CD4-positive, alpha-beta T cell treated with Interleukin-6 for 4 hours (primary cell): ENCODE results near the gene BRIP1.
"Not testable (repeated sequence)": the region's sequence is repeated elsewhere in the genome, so short reads cannot be mapped to it uniquely, and the experiment has no call there.

Experiments used
- DNase-seq: peaks from one replicate; pipeline ENCODE4 v3.0.0-alpha.2; 2020; ENCODE audit warnings: mixed read lengths

The BRIP1 gene

GRCh38 chr17:61755078-61755477, 108.2 kb downstream of the BRIP1 start:
- DNase-seq: no peak

DNA sequence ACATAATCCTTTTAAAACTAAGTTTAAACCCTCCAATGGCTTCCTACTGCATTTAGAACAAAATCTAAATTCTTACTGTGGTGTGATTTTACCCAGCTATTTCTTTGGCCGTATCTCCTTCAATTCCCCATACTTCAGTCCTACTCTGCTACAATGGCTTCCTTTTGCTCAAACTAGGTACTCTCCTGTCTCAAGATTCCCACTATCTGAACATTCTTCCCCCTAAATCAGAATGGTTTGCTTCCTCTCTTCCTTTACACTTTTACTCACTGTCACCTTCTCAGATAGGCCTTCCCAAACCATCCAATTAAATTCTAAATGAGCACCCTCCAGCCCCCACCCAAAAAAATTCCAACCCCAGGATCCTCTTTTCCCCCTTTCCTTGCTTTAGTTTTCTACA, 109.2 kb downstream of the BRIP1 start:
- DNase-seq: no peak

DNA sequence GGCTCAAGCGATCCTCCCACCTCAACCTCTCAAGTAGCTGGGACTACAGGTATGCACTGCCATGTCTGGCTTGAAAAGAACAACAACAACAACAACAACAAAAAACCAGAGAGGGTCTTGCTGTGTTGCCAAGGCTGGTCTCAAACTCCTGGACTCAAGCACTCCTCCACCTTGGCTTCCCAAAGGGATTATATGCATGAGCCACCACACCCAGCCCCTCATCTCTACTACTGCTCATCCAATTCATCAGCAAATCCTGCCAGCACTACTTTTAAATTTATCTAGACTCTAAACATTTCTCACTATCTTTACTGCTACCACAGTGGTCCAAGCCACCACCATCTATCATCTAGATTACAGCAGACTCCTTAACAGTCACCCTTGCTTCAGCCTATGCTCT, 109.6 kb downstream of the BRIP1 start:
- no peak for DNase-seq

DNA sequence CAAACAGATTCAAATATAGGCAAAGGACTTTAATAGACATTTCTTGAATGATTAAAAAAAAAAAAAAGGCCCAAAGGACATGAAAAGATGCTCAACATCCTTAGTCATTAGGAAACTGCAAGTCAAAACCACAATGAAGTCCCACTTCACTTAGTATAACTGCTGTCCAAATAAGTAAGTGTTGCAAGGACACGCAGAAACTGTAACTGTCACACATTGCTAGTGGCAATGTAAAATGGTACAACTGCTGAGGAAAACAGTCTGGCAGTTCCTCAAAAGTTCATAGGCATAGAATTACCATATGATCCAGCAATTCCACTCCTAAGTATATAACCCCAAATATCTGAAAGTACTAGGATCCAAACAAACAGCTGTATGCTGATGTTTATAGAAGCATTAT, 112.7 kb downstream of the BRIP1 start:
- DNase-seq: no peak

DNA sequence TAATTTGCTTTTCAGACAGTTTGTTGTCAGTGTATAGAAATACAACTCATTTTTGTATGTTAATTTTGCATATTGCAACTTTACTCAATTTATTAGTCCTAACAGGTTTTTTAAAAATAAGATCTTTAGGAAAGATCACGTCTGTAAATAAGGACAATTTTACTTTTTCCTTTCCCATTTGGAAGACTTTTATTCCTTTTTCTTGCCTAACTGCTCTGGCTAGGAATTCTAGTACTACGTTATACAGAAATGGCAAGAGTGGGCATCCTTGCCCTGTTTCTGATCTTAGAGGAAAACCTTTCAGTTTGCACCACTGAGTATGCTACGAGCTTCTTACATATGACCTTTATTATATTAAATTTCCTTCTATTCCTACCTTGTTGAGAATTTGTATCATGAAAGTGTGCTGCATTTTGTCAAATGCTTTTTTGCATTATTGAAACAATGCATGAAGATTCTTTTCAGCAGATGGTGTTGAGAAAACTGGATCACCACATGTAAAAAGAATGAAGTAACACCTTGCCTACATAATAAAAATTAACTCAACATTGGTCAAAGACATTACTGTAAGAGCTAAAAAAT, 113.4 kb downstream of the BRIP1 start:
- no peak for DNase-seq

DNA sequence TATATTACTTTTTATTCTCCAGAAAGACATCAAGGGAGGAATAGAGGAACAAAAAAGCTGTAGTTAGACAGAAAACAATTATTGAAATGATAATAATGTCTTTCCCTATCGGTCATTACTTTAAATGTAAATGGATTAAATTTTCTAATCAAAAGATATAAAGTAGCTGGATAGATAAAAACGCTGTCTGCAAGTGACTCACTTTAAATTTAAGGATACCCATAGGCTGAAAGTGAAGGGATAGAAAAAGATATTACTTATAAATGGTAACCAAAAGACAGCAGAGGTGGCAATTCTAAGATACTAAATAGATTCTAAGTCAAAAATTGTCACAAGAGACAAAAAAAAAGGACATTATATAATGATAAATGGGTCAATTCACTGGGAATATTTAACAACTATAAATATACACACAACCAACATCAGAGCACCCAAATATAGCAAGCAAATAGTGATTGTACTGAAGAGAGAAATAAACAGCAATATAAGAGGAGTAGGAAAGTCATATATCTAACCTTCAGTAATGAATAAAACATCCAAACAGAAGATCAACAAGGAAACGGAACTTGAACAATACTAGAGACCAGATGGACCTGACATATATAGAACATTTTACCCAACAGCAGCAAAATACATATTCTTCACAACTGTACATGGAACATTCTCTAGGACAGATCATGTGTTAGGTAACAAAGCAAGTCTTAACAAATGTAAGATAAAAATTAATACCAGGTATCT, 116.9 kb downstream of the BRIP1 start:
- no peak for DNase-seq

DNA sequence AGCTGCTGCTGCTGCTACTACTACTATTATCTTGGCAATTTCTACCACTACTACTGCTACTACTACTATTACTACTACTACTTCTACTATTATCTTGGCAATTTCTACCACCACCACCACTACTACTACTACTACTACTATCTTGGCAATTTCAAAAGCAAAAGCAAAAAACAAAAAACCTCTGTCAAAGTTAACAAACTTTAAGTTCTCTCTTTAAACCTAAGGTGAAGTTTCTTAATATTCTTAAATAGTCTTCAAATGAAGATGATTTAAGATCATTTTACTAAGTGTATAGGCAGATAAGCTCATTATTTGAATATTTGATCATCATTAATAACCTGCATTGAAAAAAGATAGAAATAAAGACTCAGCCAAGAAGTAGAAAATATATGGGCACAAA, 118.5 kb downstream of the BRIP1 start:
- DNase-seq: no peak

DNA sequence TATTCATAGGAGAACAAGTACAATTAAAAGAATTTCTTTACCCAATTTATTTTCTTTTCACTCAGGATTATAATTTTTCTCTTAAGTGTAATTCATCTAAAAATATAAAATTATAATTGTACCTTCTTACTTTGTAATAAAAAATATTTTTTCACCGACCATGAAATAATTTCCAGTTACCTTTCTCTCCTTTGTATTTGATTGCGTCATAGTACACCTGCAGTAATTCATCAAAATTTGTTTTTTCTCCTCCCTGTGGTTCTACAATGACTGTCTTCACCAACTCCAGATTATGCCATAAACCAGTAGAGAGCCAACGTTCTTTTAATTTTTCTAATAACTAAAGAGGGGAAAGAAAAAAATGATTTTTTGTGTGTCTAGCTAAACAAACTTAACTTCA, 119.1 kb downstream of the BRIP1 start:
- DNase-seq: no peak

GRCh38 chr17:61743766-61744165, 119.6 kb downstream of the BRIP1 start:
- no peak for DNase-seq

DNA sequence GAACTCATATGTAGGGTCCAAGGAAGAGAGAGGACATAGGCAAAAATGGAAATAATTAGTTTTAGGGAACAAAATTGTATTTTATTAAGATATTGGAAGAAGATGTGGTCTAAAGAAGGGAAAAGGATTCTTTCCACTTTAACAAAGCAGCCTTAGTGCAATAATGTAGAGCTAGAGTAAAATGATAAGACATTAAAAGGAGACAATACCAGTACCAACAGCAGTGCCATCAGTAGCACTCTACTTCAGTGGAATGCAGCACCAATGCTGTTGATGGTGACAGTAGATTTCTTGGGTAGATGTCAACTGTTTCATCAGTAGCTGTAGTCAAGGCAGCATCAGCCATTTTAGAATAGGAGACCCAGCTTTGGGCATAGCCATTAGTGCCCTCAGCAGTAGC, 124.3 kb downstream of the BRIP1 start:
- DNase-seq: no peak

DNA sequence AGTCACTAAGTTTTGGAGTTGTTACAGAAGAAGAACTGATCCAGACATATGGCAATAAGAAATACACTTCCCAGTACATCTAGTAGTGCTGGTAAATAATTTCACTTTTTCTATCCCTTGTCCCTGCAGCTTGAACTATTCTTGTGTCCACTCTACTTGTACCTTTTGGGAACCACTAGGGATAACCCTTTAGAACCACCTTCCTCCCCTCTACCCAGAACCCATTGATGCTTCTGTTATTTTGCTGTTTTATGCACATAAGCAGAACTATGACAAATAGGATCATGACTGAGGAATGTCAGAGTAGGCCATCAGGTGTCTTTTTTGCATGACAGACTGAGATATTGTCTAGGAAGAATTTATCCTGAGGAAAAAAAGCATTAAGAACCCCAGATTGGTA, 125.1 kb downstream of the BRIP1 start:
- DNase-seq: no peak

DNA sequence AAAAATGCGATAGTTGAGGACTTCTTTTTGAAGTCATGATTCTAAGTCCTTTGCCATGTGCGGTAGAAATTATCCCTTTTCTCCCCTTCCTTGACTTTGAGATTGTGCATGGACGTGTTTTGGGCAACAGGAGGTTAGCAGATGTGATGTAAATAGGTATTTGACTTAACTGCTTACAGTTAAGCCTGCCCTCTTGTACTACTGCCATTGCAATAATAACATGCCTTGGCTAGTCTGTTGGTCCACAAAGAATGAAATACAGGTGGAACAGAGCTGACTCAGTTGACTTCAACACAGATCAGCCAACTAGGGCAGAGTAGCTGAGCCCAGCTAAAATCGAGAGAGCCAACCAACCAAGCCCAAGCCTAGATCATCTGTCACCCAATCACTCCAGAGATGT, 125.5 kb downstream of the BRIP1 start:
- no peak for DNase-seq

- DNase-seq: no peak
These were observed 126.9 kb downstream of the BRIP1 start for GRCh38 chr17:61736438-61736837.

- DNase-seq: no peak
These were observed 127.5 kb downstream of the BRIP1 start for GRCh38 chr17:61735807-61736206.

DNA sequence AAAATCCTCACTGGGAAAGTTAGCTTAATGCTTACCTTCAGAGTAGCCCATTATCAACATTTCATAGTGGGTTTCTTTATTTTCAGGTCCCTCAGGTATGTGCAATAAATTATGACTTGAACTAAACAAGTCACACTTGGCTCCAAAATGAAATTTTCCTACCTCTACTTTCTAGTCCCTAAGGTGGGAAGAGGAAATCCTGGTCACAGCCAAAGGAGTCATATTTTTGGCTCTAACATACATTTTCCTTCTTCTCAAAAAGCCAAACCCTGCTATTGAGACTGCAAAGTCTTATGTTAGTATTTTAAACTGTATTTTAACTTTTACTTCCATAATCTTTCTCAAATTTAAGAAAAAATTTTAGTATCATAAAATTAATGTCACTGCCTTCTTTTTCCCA, 128.9 kb downstream of the BRIP1 start:
- no peak for DNase-seq

DNA sequence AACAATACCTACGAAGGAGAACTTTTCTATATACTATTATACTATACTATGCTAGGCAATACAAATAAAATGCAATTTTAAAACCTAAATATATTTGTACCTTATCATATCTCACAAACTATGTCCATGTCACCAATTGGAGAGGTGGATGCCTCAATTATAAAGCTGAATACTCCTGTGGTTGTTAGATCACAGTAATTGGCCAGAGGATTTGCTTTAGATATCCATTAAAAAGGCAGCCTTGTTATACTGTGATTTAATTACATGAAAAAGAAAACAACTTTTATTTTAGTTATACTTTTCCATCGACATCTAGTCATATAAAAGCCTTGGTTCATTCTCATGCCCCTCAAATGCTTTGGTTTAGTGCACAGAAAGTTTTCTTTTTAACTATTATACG, 129.3 kb downstream of the BRIP1 start:
- DNase-seq: no peak

DNA sequence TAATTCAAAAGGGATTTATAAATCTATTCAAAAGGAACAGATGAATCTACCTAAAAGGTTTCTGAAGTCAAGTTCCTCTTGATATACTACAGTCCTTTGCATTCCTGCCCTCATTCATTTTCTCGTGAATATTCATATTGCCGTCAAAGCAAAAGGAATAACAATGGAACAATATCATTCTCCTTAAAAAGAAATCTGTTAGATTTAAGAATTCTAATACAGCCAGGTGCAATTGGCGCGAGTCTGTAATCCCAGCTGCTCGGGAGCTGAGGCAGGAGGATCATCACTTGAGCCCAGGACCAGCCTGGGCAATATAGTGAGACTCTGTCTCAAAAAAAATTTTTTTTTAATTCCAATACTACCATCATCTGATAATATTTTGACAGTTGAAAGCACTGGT, 130.3 kb downstream of the BRIP1 start:
- no peak for DNase-seq

DNA sequence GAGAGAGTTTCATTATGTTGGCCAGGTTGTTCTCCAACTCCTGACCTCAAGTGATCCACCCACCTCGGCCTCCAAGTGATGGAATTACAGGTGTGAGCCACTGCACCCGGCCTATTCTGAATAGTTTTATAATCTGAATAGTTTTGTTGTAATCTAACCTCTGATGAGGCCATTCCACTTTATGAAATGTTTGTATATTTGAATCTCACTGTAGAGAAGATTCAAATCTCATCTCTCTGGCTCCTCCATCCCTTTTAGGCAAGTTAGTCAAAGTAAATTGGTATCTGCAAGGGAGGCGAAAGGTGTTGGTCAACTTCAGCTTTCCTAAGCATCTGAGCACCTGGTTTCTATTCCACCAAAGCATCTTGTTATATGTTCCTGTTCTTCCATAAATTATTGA, 131.2 kb downstream of the BRIP1 start:
- no peak for DNase-seq

DNA sequence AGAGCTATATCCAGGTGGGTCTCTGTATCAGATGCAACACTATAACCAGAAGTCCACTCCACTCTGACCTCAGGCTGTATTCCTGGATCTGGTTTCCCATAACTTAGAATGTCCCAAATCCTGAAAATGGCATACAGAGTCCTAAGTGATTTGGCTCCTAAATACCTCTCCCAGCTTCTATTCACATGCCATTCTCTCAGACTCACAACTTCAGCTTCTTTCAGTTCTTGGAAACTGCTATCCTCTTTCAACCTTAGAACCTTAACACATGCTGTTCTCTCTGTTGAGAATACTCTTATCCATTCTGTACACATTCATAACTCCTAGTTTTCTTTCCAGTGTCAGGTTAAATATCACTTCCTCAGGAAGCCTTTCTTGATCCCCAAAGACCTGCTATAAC, 132.0 kb downstream of the BRIP1 start:
- DNase-seq: no peak

DNA sequence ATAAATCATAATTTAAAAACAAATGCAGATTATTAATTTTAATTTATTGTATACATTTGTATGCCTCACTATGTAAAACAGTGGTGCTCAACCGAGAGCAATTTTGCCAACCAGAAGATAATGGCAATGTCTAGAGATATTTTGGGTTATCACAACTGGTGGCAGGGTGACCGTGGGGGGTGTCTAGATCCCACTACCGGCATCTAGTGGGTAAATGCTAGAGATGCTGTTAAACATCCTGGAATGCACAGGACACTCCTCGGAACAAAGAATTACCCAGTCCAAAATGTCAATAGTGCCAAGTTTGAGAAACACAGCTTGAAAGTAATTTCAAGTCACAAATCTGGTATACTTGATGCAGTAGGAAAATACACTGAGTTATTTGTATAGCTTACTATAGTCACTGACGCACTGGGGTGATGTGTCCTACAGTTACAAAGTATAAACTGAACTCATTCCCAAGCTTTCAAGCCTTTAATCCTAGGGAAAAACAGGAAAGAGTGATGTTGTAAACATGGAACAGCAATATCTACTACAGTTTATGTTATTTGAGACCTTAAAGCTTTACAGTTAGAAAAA, 133.5 kb downstream of the BRIP1 start:
- DNase-seq: no peak

DNA sequence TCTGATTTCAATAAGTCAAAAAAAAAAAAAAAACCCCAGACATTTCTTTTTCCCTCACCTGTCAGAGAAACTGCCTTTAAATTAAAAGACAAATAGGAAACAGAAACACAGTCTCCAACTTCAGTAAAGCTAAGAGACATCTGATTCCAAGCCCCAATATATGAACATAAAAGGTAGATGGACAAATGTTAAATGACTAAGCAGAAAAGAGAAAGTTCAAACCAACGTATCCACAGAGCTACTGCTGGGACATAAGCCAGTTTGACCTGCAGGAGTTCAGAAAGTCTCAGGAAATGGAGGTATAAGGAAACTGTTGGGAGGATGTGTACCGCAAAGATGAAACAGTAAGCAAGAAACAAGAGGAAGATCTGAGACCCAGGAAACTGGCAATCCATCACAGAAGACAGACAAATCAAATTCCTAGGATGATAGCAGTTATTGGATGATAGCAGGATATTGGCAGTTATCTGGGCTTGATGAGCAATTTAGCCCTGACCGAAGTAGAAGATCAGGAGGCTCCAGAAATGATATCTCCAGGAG, 135.0 kb downstream of the BRIP1 start:
- no peak for DNase-seq

DNA sequence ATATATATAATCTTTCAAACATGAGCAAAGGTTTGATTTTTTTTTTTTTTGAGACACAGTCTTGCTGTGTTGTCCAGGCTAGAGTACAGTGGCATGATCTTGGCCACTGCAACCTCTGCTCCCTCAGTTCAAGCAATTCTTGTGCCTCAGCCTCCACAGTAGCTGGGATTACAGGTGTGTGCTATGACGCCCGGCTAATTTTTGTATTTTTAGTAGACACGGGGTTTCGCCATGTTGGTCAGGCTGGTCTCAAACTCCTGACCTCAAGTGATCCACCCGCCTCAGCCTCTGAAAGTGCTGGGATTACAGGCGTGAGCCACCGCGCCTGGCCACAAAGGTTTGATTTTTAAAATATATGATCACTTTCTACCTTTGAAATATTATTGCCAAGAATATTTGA, 135.5 kb downstream of the BRIP1 start:
- not testable (repeated sequence) for DNase-seq

DNA sequence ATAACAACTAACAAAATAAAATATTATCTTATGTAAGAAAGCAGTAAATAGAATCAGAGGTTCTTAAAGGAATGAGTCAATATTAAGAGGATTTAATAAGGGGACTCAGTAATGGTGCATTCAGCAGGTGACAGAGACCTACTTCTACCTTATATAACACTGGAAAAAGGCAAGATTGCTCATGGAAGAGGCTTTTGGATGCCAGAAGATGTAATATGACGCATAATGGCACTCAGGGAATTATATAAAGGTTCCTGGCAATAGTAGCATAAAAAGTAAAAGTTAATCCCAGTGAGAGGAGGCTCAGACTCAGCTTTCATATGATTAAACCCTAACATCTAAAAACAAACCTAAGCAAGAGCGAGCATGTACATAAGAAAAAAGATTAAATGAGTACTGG, 136.4 kb downstream of the BRIP1 start:
- DNase-seq: no peak

DNA sequence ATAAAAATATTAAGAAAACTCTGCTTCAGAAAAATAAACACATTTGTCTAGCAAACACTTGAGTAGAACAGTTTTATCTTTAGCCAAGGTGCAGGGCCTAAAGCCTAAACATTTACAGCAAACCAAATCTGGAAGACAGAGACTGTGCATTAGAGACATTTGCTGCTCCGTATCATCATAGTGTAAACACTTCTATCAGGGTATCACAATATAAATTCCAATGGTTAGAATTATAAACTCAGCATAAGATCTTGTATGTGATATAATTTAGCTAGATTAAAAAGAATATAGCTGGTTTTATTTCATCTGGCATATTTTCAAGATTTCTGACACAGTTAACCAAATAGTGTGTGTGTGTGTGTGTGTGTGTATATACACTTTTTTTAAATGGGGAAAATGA, 138.6 kb downstream of the BRIP1 start:
- DNase-seq: no peak

GRCh38 chr17:61723914-61724313, 139.4 kb downstream of the BRIP1 start:
- DNase-seq: no peak
